ENCODE results near the gene CELF4.
A peak's percentile ranks its signal among the peaks of the same experiment; 100 is the strongest.

CELF4 gene

DNA sequence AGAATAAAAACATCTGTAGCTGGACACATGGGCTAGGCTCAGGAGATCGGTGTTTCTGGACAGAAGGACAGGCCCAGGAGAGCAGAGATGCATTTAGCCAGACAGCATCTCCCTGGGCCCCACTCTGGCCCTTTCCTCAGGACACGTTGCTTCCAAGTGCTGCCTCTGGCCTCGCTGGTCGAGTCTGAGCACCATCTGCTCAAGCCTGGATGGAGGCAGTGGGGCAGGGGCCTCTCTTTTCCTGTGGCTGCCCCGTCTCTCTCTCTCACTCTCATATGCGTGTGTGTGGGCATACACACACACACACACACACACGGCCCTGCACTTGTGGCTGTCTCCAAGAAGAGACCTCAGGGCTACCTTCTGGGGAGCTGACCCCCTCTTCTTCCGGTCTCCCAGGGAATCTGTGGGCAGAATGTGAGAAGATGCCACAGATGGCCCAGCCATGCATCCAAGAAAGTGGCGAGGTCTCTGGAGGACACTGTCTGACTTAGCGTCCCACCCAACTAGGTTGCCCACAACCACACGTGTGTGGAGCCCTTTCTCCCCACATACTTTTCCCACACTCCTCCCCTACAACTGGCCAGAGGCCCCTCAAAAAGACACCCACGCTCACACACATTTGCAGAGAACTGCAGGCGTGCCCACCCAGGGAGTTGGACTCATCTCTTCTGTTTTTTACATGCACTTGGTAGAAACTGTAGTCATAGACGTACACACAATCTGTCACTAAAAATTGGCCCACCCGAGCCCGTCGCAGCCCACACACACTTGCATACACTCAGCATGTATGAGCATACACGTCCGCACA lies 19.9 kb downstream of the CELF4 start:
- no peak for DNase-seq

DNA sequence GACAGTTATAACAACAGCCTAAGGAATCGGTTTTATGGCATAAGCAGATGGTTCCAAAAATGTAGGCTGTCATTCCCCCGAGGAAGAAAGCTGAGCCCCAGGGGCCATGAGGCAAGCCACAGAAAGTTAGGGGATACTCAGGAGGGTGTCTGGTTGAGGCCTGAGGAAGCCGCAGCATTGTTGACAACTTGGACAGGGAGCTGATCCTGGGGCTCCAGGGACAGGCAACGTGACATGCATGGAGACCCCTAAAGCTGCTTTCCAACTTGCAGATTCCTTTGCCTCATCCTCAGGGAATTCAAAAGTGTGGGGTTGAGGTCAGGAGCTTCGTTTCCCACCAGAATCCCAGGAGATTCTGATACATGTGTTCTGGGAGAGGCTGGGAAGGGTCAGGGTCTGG lies 20.9 kb downstream of the CELF4 start:
- no peak for DNase-seq

DNA sequence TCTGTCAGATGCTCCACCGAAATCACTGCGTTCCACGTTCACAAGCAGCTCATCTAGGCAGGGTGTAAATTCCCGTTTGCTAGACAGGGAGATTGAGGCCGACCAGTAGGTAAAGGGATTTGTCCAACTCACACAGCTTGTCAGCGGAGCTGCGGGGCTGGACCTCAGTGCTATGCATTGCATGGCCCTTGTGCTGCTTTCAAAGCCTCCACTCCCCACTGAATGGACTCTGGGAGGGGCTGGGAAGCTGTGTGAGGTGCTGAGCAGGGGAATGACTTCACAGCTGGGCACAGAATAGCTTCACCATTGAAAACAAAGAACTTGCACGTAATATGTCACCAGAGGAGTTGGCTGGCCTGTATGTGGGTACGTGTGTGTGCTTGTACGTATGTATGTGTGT lies 21.4 kb downstream of the CELF4 start:
- no peak for DNase-seq

DNA sequence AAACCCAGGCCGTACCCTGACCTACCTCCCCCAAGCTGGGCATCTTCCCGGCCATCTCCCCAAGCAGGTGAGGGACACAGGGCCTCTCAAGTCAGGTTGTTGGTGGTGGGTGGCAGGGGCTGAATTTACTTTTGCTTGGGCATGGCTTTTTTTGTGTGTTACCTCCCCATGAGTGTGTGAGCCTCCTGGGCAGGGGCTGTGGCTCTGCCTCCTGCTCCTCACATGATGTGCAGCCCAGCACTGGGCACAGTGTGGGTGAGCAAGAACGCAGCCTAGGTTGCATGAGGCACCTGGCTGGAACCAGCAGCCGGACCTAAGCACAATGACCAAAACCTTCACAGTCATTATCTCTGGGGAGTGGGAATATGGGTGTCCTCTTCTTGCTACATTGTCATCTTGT lies 22.3 kb downstream of the CELF4 start:
- no peak for DNase-seq

DNA sequence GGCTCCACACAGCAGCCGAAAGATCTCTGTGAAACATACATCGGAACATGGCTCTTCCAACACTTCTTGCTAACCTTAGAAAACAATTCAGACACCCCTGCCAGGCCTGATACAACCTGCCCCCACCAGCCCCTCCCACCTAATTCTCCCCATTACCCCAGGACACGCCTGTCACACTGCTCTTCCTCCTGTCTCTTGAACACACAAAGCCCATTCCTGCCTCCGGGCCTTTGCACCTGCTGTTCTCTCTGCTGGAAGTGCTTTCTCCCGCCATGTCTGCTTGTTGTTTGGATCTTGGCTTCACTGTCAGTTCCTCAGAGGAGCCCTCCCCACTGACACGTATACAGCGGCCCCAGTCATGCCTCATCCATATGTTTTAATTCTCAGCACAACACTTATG lies 24.1 kb downstream of the CELF4 start:
- DNase-seq: no peak

DNA sequence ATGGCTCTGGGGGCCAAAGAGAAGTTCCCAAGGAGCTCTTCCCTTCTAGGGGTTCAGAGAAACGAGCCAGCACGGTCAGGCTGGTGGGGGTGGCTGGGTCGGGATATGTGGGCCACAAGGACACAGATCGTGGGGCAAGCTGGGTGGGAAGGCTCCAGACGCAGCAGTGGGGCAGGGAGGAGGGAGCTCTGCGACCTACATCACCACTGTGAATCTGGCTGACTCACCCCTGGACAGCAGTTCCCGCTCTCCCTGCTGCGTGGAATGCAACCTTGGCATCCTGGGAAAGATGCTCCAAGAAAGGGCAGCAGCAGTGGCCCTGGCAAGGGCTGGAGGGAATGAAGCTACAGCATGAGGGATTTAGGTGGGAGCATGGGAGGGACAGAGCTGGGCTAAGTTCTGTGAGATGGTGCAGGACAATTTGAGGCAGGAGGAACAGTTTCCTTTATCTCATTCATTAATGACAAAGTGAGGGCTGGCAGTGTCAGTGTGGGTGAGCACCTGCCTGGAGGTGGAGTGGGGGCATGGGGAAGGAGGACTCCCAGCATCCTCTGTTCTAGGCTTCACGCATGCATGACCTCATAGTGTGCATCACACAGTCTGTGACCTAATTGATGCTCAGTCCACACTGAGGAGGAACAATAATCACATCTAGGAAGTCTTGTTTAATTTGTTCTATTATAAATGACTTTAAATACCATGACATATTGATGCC lies 25.0 kb downstream of the CELF4 start:
- DNase-seq: no peak

DNA sequence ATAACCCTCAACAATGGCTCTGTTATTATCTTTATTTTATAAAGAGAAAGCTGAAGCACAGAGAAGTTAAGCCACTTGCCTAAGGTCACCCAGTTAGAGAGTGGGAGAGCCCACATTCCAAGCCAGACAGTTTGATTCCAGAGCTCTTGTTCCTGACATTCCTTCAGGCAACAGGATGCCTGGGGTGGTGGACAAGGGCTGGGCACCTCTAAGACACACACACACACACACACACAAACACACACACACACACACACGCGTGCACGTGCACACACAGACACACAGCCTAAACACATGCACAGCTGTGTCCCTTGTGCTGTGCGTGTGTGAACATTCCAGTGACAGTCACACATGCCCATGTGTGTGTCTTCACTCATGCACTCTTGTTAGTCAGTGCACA lies 26.4 kb downstream of the CELF4 start:
- DNase-seq: no peak

DNA sequence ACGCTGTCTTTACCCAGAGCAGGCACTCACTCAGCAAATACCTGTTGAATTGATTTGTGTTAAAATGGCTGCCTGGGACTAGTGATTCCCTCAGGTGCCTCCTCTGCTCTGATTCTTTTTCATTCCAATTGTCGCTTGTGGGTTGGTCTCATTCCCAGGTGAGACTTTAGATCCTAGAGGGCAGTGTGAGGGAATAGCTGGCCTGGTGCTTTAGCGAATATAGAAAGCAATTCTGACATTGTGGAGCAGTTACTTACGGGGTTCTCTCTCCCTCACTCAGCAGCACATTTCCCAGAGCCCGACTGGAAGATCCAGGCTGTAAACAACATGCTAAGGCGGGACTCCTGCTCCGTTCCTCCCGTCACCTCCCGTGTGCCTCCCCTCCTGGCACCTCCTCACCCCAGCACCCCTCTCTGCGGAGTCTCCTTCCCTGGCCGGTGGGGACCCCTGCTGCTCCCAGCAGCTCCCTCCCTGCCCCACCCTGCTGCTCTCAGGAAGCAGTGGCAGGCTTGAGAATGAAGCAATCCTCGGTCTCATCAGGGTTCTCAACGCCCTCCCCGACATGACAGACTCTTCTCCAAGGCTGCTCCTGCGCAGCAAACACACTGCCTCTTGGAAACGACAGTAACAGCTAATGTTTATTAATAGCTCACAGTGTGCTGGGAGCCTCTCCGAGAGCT lies 26.9 kb downstream of the CELF4 start:
- no peak for DNase-seq

DNA sequence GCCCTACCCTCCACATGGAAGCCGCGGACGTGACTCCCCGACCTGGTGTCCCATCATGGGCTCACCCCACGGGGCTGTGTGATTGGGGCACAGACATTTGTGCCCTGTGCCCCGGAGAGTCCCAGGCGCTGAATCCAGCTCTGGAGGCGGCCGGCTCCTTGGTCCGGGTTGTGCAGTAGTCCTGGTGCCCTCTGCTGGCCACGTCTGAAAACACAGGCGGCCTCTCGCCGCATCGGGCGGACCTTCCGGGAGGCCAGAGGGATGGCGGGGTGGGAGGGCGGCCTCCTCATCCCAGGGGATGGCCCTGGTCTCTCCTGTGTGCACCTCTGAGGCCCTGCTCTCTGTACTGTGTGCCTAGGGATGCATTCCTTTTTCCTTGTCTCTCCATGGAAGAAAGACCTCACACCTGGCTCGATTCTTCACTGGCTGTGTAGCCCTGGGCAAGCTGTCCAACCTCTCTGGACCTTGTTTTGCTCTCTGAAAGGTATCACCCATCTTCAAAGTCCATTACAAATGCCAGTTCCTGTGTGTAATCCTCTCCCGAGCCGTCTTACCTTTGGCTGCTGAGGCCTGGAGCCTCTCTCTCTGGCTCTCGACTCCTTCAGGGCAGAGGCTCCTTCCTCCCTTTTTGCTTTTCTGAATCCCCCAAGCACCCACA lies 27.6 kb downstream of the CELF4 start:
- peak; percentile 56 for DNase-seq

DNA sequence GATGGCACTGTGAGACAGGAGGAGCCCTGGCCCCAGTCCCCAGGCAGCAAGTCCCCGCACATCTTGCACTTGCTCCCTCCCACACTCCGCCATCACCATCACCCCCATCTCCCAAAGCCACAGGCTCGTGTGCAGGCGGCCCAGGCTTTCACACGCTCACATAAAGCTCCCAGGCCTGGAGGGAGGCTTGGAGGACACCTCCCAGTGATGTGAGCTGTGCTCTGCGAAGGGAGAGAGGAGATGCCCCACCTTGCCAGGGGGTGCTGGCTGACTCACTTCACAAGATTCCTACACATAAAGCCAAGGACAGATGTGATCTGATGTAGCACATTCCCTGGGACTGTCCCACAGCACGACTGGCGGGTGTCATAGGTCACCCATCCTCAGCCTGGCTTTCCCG lies 28.9 kb downstream of the CELF4 start:
- no peak for DNase-seq

DNA sequence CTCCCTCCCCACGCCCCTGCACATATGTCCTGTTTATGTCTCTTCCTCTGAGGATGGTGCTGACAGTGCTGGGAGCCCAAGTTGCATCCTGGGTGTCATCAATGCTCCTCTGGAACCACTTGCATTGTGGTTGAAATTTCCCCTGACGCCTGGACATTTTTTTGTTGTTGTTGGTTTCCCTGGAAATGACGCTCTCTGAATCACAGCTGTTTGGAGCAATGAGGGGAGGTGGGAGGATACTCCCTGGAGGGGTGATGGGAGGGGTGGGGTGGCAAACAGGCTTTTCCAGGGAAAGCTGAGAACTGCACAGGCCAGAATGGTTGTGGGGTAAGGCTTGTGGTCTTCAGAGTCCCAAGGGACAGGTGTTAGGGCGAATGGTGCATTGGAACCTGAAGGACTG lies 29.6 kb downstream of the CELF4 start:
- DNase-seq: no peak

DNA sequence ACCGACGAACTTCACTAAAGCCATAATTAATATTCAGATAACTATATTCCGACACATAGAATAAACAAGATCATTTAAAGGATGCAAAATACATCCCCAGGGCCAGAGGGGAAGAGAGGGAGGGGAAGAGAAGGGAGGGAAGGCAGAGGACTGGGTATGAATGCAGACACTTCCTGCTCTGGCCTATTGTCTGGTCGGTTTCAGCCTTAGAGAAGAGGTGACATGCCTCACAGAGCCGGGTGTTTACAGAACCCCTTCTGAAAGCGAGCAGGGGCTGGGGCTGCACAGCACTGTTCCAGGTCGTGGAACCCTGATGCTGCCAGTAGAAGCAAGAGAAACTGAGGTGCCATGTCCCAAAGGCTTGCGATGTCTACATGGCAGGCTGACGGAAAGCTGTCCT lies 31.0 kb downstream of the CELF4 start:
- no peak for DNase-seq

DNA sequence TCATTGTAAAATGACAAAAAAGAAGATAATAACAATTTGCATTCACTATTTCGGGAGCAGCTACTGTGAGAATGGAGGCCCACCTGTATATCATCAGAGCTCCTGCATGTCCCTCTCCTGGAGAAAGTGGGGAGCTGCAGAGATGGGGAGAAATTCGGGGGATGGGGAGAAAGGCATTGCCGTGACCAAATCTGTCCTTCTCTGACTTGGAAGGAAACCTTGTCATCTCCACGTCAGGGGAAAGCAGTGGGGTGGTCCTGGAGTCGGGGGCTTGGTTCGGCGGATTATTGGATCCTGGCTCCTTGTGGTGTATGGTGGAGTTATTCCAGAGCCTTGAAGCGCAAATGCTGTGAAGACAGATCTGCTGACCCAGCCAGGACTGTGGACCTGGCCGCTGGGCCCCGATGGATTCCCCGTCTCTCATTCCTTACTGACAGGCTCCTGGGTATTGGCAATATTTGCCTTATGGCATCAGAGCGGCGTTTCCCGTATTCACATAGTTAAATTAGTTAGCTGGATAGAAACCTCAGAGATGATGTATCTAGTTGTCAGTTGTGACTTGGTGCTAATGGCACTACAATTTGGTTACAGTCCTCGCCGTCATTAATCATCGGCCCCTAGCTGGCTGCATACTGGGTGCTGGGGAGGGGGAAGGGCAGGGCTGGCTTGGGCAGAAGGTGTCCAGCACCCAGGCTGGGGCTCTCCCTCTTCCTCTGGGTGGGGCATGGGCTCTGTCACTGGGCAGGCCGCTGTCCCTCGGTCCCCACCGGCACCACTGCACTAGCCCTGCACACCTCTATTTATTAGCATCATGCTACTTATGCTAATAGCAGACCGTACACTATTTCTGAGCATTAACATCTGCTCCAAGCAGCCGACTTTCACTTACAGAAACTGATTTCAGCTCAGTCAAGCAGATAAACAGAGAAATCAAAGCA lies 31.7 kb downstream of the CELF4 start:
- no peak for DNase-seq

DNA sequence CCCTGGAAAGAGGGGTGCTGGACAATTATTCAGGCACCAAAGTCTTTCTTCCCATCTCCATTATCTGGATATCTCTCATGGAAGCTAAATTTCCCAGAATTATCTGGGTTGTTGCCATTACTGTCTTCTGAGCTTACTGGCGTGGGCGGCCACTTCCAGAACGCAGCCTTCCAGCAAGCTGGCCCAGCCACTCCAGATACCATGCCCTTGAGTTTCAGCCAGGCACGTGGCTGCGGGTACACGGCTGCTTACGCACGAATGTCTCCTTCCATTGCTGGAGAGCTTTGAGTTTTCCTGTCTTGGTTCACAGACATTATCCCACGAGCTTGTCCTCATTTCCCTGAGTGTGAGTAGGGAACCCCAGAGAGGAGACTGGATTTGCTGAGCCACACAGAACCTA lies 32.7 kb downstream of the CELF4 start:
- DNase-seq: no peak

DNA sequence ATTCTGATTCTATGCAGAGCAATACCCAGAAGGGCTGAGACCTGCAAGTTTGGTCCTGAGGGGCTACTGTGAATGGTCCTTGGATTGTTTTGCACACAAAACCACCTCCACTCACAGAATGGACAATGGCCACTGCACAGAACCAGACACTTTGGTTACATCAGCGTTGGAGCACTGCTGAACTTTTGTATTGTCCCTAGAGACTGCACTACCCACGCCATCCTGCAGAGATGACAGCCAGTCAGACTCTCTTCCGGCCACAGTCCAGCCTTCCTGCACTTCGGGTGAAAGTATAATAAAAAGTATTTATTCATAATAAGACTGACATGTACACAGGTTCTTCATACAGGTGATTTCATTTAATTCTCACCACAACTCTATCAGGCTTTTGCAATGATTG lies 35.7 kb downstream of the CELF4 start:
- no peak for DNase-seq

DNA sequence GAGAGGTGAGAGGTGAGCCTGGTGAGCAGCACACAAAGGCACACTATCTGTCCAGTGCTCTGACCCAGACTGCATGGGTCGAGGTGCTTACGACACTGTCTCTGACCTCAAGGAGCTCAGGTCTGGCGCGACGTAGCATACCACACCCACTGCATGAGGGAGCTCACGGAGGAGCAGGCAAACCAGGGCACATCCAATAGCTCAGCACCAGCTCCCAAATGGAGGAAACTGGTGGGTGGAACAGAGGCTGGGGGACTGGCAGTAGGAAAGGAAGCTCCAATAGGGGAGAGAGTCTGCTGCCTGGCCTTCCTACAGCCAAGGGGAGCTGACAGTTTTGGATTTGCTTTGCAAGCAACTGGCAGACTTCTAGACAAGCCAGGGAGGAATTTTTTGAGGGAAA lies 36.3 kb downstream of the CELF4 start:
- DNase-seq: no peak

DNA sequence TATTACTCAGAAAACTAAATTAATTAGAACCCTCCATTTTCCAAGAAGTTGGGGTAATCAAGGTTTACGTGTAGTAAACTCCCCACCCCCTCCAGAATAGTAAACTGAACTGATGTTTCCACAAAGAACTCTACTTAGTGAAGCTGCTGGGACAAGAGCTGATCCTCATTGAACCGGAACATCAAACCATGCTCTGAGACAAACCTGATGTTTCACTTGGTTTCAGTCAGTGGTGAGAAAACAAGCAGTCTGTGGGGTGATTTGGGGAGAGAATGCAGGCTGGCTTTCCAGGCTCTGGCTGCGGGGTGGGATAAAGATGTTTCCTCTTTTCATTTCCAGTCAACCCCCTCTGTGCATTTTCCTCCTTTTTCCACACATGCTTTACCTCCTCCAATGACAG lies 38.2 kb downstream of the CELF4 start:
- no peak for DNase-seq

DNA sequence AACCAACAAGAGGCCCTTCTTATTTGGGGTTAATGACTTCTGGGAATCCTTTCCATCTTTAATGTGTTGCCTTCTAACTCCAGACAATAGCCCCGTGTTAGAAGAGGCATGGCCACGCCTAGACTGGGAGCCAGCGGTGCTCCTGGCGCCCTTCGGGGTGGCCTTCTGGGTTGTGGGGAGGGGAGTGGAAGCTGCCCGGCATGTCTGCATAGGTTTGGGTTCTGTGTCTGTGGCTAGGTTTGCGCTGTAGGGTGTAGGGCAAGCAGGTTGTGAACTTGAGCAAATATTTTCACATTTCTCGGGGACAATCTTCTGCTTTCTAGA lies 40.4 kb downstream of the CELF4 start:
- no peak for DNase-seq

DNA sequence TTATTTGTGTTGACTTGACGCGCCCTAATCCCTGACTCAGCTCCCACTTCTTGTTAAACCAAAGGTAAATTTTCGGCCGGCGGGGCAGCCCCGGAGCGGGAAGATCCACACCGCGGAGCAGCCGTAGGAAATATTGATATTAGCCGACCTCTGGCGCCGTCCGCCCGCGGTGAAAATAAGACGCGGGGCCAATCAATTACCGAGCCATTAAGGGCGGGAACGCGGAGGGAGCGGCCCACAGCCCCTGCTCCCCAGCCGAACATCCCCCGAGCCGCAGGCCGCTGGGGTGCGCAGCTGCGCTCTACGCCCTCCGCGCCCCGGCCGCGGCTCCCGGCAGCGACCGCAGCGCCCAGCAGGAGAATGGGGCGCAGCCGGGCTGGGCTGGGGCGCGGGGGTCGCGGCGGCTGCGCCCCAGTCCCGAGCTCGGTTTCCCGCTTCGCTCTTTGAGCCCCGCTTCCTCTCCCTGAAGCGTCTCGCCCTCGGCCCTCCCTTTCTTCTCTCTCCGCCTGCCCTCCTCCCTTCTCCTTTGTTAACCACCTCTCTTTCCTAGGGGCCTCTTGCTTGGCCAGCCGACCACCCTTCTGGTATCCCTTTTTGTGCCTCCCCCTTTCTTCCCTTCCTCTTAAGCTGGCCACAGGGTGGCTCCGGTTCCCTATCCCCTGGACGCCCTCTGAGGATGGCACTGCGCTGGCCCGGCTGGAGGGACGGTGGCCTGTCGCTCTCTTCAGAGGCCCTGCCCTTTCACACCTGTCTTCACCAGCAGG lies 40.9 kb downstream of the CELF4 start:
- no peak for DNase-seq

DNA sequence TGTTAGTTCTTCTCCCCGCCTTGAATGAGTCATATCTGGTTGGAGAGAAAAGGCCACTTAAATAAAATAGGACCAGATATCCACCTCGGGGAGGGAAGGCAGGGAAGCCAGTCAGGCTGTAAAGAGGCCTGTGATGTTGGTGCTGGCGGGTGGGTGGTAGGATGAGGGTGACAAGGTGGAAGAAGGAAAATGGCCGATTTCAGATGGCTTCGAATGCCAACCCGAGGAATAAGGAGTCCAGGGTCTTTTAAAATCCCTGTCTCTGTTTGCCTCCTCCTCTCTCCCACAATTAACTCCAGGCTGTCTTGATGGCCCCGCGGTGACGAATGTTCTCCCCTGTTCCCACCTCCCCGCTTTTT lies 41.5 kb downstream of the CELF4 start:
- DNase-seq: no peak

DNA sequence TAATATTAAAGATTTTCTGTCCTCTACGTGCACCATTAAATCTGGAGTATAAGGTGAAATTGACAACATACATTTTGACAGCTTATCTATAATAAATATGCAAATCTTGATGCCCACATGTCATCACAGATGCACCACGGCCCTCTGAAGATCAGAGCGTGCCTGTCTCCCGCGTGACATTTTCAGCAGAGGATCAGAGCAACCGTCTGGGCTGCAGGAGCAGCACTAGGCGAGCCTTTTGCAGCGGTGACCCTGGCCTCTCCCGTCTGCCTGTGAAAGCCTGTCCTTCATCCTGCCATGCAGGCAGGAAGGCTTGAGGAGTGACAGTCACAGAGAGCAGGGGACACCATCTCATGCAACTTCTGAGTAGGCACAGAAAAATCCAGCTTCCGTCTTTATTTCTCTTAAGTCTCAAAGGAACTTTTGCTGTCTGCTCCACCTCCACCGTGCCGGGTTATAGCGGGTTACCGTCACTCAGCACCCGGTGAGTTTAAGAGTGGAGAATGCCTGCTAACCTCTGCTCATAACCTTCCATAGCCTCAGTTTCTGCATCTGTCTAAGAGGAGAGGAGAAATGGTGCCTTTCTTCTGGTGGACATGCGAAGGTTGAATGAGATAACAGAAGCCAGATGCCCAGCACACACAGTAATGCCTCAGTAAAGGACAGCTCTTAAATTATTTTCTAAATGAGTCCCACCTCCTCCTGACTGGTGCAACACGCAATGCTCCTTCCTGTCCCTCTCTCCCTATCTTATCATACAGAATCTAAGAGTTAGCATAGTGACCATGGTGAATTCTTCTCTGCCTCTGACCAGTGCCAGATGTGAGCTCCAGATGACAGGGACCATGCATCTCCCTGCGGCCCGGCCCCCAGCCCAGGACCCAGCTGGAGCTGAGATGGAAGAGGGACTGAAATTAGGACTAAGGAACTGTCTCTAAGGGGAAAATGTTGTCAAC lies 43.8 kb downstream of the CELF4 start:
- DNase-seq: no peak
